H1 (cell line): ENCODE data around the gene KLF7. TPM values are rescaled to one million over a fixed set of nuclear protein-coding genes. Genes with fewer than 3 reads are reported as not detected.

ENCODE experiments used
- BRCA1 ChIP-seq: IDR thresholded peaks from 2 replicates; pipeline ENCODE4 v1.6.1; 2012; ENCODE audit warnings: low read depth, low read length, improper control_type of control experiment
- EP300 ChIP-seq, 2 experiments: IDR thresholded peaks; 1 replicate in 1 of 2; 2 replicates in 1 of 2; pipeline ENCODE4 v1.6.1; 2011 to 2012; ENCODE audit warnings: low read depth in 2 of 2, low read length in 2 of 2, mild to moderate bottlenecking in 2 of 2, borderline replicate concordance in 1 of 2, inconsistent platforms in 1 of 2, moderate library complexity in 1 of 2
- EZH2 ChIP-seq: fragments of 200-600 bp; sonication (generic); IDR thresholded peaks from 2 replicates; pipeline ENCODE4 v1.7.1; 2012; ENCODE audit warnings: low read depth, mild to moderate bottlenecking, moderate library complexity, low read length, inconsistent platforms; ENCODE audit not compliant: severe bottlenecking
- KDM1A ChIP-seq: fragments of 200-600, 300-600 bp; sonication (generic); IDR thresholded peaks from 2 replicates; pipeline ENCODE4 v1.7.1; 2016; ENCODE audit warnings: mild to moderate bottlenecking, low read length, borderline replicate concordance
- MAFK ChIP-seq: IDR thresholded peaks from 2 replicates; pipeline ENCODE4 v1.6.1; 2012; ENCODE audit warnings: low read depth, mild to moderate bottlenecking, improper control_type of control experiment, low read length
- NANOG ChIP-seq: IDR thresholded peaks from 2 replicates; pipeline ENCODE4 v1.6.1; 2011; ENCODE audit warnings: low read length, low read depth, mild to moderate bottlenecking, inconsistent platforms; ENCODE audit not compliant: insufficient read depth, poor library complexity, severe bottlenecking
- RXRA ChIP-seq: IDR thresholded peaks from 2 replicates; pipeline ENCODE4 v1.6.1; 2011; ENCODE audit warnings: low read depth, mild to moderate bottlenecking, low read length, moderate library complexity; ENCODE audit not compliant: insufficient read depth
- SRF ChIP-seq: IDR thresholded peaks from 2 replicates; pipeline ENCODE4 v1.6.1; 2011; ENCODE audit warnings: mild to moderate bottlenecking, low read depth, low read length, moderate library complexity
- polyA plus RNA-seq, 7 experiments: library from polyadenylated mRNA; depleted of rRNA in 3 of 7; stranded (reverse) in 5 of 7; unstranded in 2 of 7; fragments of >200 nt in 5 of 7; fragments of 200-250 nt in 2 of 7; gene quantifications; 1 replicate in 5 of 7; 2 replicates in 1 of 7; 4 replicates in 1 of 7; pipeline versions ENCODE4 v1.2.1 to v1.2.3, GENCODE V29; 2011 to 2013; ENCODE audit warnings: missing spikeins in 2 of 7, mixed read lengths in 2 of 7
- total RNA-seq: library from RNA; stranded (reverse); fragmentation: NEBNext Ultra II Directional; extraction: Animal tissue kit (Norgen Biotek cat#: 25700); gene quantifications from 2 replicates; pipeline ENCODE4 v1.2.1, GENCODE V29; 2021

Gene KLF7
- total and polyA plus RNA-seq, 2 of the 8 experiments (the other 6 are each of a cell fraction or from before 2014, with no cell fraction given) = 9.6 to 23.3 TPM

- TF ChIP-seq EZH2 = no peak
- TF ChIP-seq RXRA = no peak
- TF ChIP-seq EP300 (IDR thresholded peaks at IDR 0.05; ENCODE audit: borderline replicate concordance in 1 of 2, low read depth in 2 of 2, low read length in 2 of 2) = no peak
- TF ChIP-seq KDM1A = no peak
- TF ChIP-seq MAFK = no peak
- no peak for TF ChIP-seq BRCA1
- TF ChIP-seq SRF = no peak
- TF ChIP-seq NANOG = no peak
Measured at GRCh38 chr2:207188626-207189419, 23.1 kb upstream of the KLF7 start (continued).
